Parathyroid adenoma (tissue), 2 donors: ENCODE data around the gene GABPB1.

Source experiments
- H2AFZ ChIP-seq: fragments of 300-600 bp; sonication (generic); one replicate; pipeline ENCODE4 v1.7.0; 2017; ENCODE audit warnings: antibody characterized with exemption, mild to moderate bottlenecking
- H3K27ac ChIP-seq: fragments of 300-600 bp; sonication (generic); one replicate; pipeline ENCODE4 v1.7.0; 2017
- H3K27me3 ChIP-seq: fragments of 300-600 bp; sonication (generic); one replicate; pipeline ENCODE4 v1.7.0; 2017; ENCODE audit warnings: low read length; ENCODE audit not compliant: control insufficient read depth, insufficient read depth
- H3K36me3 ChIP-seq: fragments of 300-600 bp; sonication (generic); one replicate; pipeline ENCODE4 v1.7.0; 2017; ENCODE audit warnings: low read length; ENCODE audit not compliant: control insufficient read depth, insufficient read depth
- H3K4me1 ChIP-seq: fragments of 300-600 bp; sonication (generic); one replicate; pipeline ENCODE4 v1.7.0; 2017; ENCODE audit warnings: control low read depth
- H3K4me2 ChIP-seq: fragments of 300-600 bp; sonication (generic); one replicate; pipeline ENCODE4 v1.7.0; 2017; ENCODE audit warnings: low read length
- H3K4me3 ChIP-seq: fragments of 300-600 bp; sonication (generic); one replicate; pipeline ENCODE4 v1.7.0; 2017; ENCODE audit warnings: low read depth, low read length
- H3K79me2 ChIP-seq: fragments of 300-600 bp; sonication (generic); one replicate; pipeline ENCODE4 v1.7.0; 2017; ENCODE audit warnings: control low read depth
- H3K9ac ChIP-seq: fragments of 300-600 bp; sonication (generic); one replicate; pipeline ENCODE4 v1.7.0; 2017; ENCODE audit warnings: mild to moderate bottlenecking
- H3K9me3 ChIP-seq: fragments of 300-600 bp; sonication (generic); one replicate; pipeline ENCODE4 v1.7.0; 2017; ENCODE audit warnings: low read length; ENCODE audit not compliant: control insufficient read depth
- CTCF ChIP-seq: fragments of 300-600 bp; sonication (generic); IDR thresholded peaks from one replicate; pipeline ENCODE4 v1.7.0; 2017; ENCODE audit warnings: antibody characterized with exemption, mild to moderate bottlenecking
- donor health status: primary hyperparathyroidism.

Gene GABPB1

DNA sequence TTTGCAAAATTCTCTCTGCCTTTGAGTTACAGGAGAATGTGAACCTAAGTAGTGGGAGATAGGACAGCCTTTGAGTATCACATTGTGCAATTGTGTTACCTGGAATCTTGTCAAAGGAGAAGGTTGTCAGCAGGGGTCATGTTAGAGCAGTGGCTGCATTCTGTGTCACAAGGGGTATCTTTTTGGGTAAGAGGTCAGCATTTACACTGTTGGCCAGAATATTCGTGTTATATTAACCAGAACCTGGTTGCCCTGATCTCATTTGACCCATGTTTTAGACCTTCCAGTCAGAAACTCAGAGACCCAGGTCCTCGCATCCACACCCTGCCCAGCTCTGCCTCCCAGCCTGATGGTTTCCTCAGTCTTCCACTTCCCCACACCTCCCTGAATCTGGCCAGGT, 116.7 kb downstream of the GABPB1 start:
- Histone ChIP-seq H3K9ac (no peak overlapping the region), H3K79me2 (no peaks in the 10 kb centered on the region), H3K9me3 (no peaks in the 10 kb centered on the region), H3K27ac (no peak overlapping the region), H3K36me3 (no peaks in the 10 kb centered on the region), H3K27me3 (no peaks in the 10 kb centered on the region), H3K4me3 (no peak overlapping the region), H3K4me2 (no peak overlapping the region), H3K4me1 (no peaks in the 10 kb centered on the region), H2AFZ (no peak overlapping the region)
- no peak for TF ChIP-seq CTCF

GRCh38 chr15:50236433-50236832, 118.6 kb downstream of the GABPB1 start:
- no peak overlapping the region for H3K4me3 ChIP-seq

GRCh38 chr15:50235794-50236193, 119.2 kb downstream of the GABPB1 start:
- Histone ChIP-seq H3K4me3 (no peak overlapping the region), H3K27ac (no peak overlapping the region), H2AFZ (no peak overlapping the region), H3K9me3 (no peaks in the 10 kb centered on the region), H3K9ac (no peak overlapping the region), H3K36me3 (no peaks in the 10 kb centered on the region), H3K4me2 (no peak overlapping the region), H3K4me1 (no peaks in the 10 kb centered on the region), H3K79me2 (no peaks in the 10 kb centered on the region), H3K27me3 (no peaks in the 10 kb centered on the region)
- TF ChIP-seq CTCF = no peak

More at GRCh38 chr15:50236433-50236832, 118.6 kb downstream of the GABPB1 start:
- no peak overlapping the region for H2AFZ ChIP-seq
- H3K27me3 ChIP-seq = no peaks in the 10 kb centered on the region
- H3K79me2 ChIP-seq = no peaks in the 10 kb centered on the region
- TF ChIP-seq CTCF = no peak
- no peak overlapping the region for H3K27ac ChIP-seq
- H3K4me2 ChIP-seq = no peak overlapping the region
- H3K9ac ChIP-seq = no peak overlapping the region
- H3K36me3 ChIP-seq = no peaks in the 10 kb centered on the region
- H3K9me3 ChIP-seq = no peaks in the 10 kb centered on the region
- H3K4me1 ChIP-seq = no peaks in the 10 kb centered on the region

DNA sequence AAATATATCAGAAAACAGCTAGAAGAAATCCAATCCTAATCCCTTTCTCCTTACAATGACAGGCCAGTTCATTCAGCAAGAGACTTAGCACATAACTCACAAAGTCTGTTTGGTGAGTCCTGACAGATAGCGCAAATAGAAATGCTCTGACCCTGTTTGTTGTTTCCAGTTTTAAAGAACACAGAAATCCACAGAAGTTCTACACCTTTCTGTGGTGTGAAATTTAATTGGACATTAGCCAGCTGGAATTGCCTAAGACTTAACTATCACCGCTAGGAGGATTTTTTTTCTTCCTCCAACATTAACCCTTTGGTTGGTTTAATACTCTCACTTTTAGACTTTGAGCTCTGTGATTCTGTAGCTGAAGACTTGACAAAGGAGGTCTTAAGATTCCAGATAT, 120.2 kb downstream of the GABPB1 start:
- Histone ChIP-seq H3K9me3 (no peaks in the 10 kb centered on the region), H3K4me3 (no peak overlapping the region), H3K27ac (no peak overlapping the region), H2AFZ (no peak overlapping the region), H3K4me1 (no peaks in the 10 kb centered on the region), H3K79me2 (no peaks in the 10 kb centered on the region), H3K36me3 (no peaks in the 10 kb centered on the region), H3K4me2 (no peak overlapping the region), H3K27me3 (no peaks in the 10 kb centered on the region), H3K9ac (no peak overlapping the region)
- no peak for TF ChIP-seq CTCF

DNA sequence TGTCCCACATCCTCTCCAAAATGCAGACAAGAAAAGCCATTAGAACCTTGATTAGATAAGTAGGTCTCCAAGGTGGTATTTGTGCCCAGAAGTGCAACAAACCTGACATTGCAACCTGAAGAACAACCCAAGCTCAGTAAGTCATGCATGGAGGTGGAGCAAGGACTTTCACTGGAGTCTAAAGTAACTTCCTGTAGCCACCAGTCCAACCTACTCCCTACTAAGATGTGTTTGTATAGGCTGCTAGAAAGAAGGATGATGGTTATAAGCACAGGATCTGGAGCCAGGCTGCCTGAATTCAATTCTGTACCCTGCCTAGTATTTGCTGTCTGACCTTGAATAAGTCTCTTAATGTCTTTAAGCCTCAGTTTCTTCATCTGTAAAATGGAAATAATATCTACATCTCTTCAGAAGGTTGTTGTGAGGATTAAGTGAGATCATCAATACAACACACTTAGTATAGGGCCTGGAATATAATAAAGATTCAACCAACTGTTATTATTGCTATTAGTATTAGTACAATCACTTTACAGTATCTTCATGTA, 121.7 kb downstream of the GABPB1 start:
- TF ChIP-seq CTCF = no peak
- no peaks in the 10 kb centered on the region for H3K36me3 ChIP-seq
- no peaks in the 10 kb centered on the region for H3K27me3 ChIP-seq
- H2AFZ ChIP-seq = no peak overlapping the region
- H3K9ac ChIP-seq = no peak overlapping the region
- no peak overlapping the region for H3K4me3 ChIP-seq
- H3K4me1 ChIP-seq = no peaks in the 10 kb centered on the region
- H3K27ac ChIP-seq = no peak overlapping the region
- no peak overlapping the region for H3K4me2 ChIP-seq
- no peaks in the 10 kb centered on the region for H3K79me2 ChIP-seq
- H3K9me3 ChIP-seq = no peaks in the 10 kb centered on the region
